HEK293 (cell line): ENCODE data around the gene PEX14.

Experiments
- ATF2 ChIP-seq: fragments of 450-650 bp; formaldehyde crosslinking; IDR thresholded peaks from 2 replicates; pipeline ENCODE4 v1.5.1; 2016; ENCODE audit warnings: missing biosample characterization, missing genetic modification characterization, low read depth
- CTCF ChIP-seq: fragments of 450-650 bp; formaldehyde crosslinking; IDR thresholded peaks from 2 replicates; pipeline ENCODE4 v1.5.1; 2016; ENCODE audit warnings: missing biosample characterization, missing genetic modification characterization
- HOXC10 ChIP-seq: sonication (generic); formaldehyde crosslinking; IDR thresholded peaks from 2 replicates; pipeline ENCODE4 v1.8.1; 2023; ENCODE audit warnings: mild to moderate bottlenecking, missing genetic modification reagents
- ZBTB21 ChIP-seq: fragments of 450-650 bp; formaldehyde crosslinking; IDR thresholded peaks from 2 replicates; pipeline ENCODE4 v1.5.1; 2017; ENCODE audit warnings: missing biosample characterization, missing genetic modification characterization
- ZBTB44 ChIP-seq: fragments of 450-650 bp; IDR thresholded peaks from 2 replicates; pipeline ENCODE4 v1.5.1; 2018; ENCODE audit warnings: missing biosample characterization, mild to moderate bottlenecking, missing genetic modification characterization
- ZBTB6 ChIP-seq: fragments of 450-650 bp; formaldehyde crosslinking; IDR thresholded peaks from 2 replicates; pipeline ENCODE4 v1.5.1; 2017; ENCODE audit warnings: missing biosample characterization, missing genetic modification characterization
- ZBTB7A ChIP-seq: fragments of 450-650 bp; formaldehyde crosslinking; IDR thresholded peaks from 2 replicates; pipeline ENCODE4 v1.5.1; 2016; ENCODE audit warnings: low read depth, missing biosample characterization, missing genetic modification characterization
- ZNF16 ChIP-seq: fragments of 450-650 bp; formaldehyde crosslinking; IDR thresholded peaks from 2 replicates; pipeline ENCODE4 v1.5.1; 2016; ENCODE audit warnings: low read depth, missing biosample characterization, missing genetic modification characterization
- ZNF248 ChIP-seq: fragments of 450-650 bp; formaldehyde crosslinking; IDR thresholded peaks from 2 replicates; pipeline ENCODE4 v1.5.1; 2017; ENCODE audit warnings: missing biosample characterization, missing genetic modification characterization
- ZNF311 ChIP-seq: fragments of 450-650 bp; formaldehyde crosslinking; IDR thresholded peaks from 2 replicates; pipeline ENCODE4 v1.5.1; 2017; ENCODE audit warnings: missing biosample characterization, missing genetic modification characterization, borderline replicate concordance
- ZNF626 ChIP-seq: fragments of 450-650 bp; sonication (Bioruptor Pico); formaldehyde crosslinking; IDR thresholded peaks from 2 replicates; pipeline ENCODE4 v1.5.1; 2018; ENCODE audit warnings: missing biosample characterization, missing genetic modification characterization, inconsistent platforms

GRCh38 chr1:10667861-10668761, 193.4 kb downstream of the PEX14 start:
- no peak for TF ChIP-seq ATF2 (tag by site-specific recombination)
- no peak for TF ChIP-seq CTCF (tag by site-specific recombination)
- TF ChIP-seq ZNF626 (tag by site-specific recombination): no peak
- TF ChIP-seq ZNF248 (tag by site-specific recombination): no peak
- no peak for TF ChIP-seq ZBTB6 (tag by site-specific recombination)
- no peak for TF ChIP-seq ZBTB7A (tag by site-specific recombination)
- TF ChIP-seq ZBTB21 (tag by site-specific recombination): no peak
- TF ChIP-seq ZBTB44 (tag by site-specific recombination): no peak
- TF ChIP-seq HOXC10 (CRISPR knock-in tag): no peak
- no peak for TF ChIP-seq ZNF16 (tag by site-specific recombination)
- no peak for TF ChIP-seq ZNF311 (tag by site-specific recombination)
